ENCODE data around the gene NES. TPM values are rescaled to one million over a fixed set of nuclear protein-coding genes. Genes with fewer than 3 reads are reported as not detected.

NES gene
- total RNA-seq, 1 experiment from 2014 or later, result 0.03 TPM

- no peak overlapping the region for H3K4me3 ChIP-seq
- no peaks in the 10 kb centered on the region for H3K36me3 ChIP-seq
- H3K27me3 ChIP-seq, result no peaks in the 10 kb centered on the region
- no peak for DNase-seq
- H3K9me3 ChIP-seq, result no peaks in the 10 kb centered on the region
These were observed 3.7 kb downstream of the NES start for GRCh38 chr1:156673387-156674121.

GRCh38 chr1:156671804-156672203 is 5.4 kb downstream of the NES start:
- Histone ChIP-seq H3K27me3 (no peaks in the 10 kb centered on the region), H3K4me3 (no peak overlapping the region), H3K36me3 (no peaks in the 10 kb centered on the region), H3K9me3 (no peaks in the 10 kb centered on the region)
- DNase-seq, result no peak

- Histone ChIP-seq H3K36me3 (no peaks in the 10 kb centered on the region), H3K4me3 (no peak overlapping the region), H3K27me3 (no peaks in the 10 kb centered on the region), H3K9me3 (no peaks in the 10 kb centered on the region)
- DNase-seq, result no peak
These were observed 6.4 kb downstream of the NES start for GRCh38 chr1:156670791-156671190.

GRCh38 chr1:156670359-156670758 is 6.8 kb downstream of the NES start:
- Histone ChIP-seq H3K4me3 (no peak overlapping the region), H3K27me3 (no peaks in the 10 kb centered on the region), H3K9me3 (no peaks in the 10 kb centered on the region), H3K36me3 (no peaks in the 10 kb centered on the region)
- no peak for DNase-seq

GRCh38 chr1:156669794-156670193 is 7.4 kb downstream of the NES start:
- Histone ChIP-seq H3K27me3 (no peaks in the 10 kb centered on the region), H3K4me3 (no peak overlapping the region), H3K9me3 (no peaks in the 10 kb centered on the region), H3K36me3 (no peaks in the 10 kb centered on the region)
- no peak for DNase-seq

- no peaks in the 10 kb centered on the region for H3K36me3 ChIP-seq
- DNase-seq, result no peak
- H3K27me3 ChIP-seq, result no peaks in the 10 kb centered on the region
- no peaks in the 10 kb centered on the region for H3K9me3 ChIP-seq
- no peak overlapping the region for H3K4me3 ChIP-seq
These were observed 8.2 kb downstream of the NES start for GRCh38 chr1:156668801-156669637.

GRCh38 chr1:156667968-156668709 is 9.1 kb downstream of the NES start:
- no peak for DNase-seq
- no peaks in the 10 kb centered on the region for H3K9me3 ChIP-seq
- no peaks in the 10 kb centered on the region for H3K36me3 ChIP-seq
- no peaks in the 10 kb centered on the region for H3K27me3 ChIP-seq
- no peak overlapping the region for H3K4me3 ChIP-seq

- no peaks in the 10 kb centered on the region for H3K36me3 ChIP-seq
- no peaks in the 10 kb centered on the region for H3K27me3 ChIP-seq
- no peak overlapping the region for H3K4me3 ChIP-seq
- H3K9me3 ChIP-seq, result no peaks in the 10 kb centered on the region
- DNase-seq, result no peak
These were observed 9.6 kb downstream of the NES start for GRCh38 chr1:156667610-156667967.

- DNase-seq, result no peak
- H3K4me3 ChIP-seq, result no peak overlapping the region
These were observed 10.2 kb downstream of the NES start for GRCh38 chr1:156666862-156667609.

GRCh38 chr1:156665539-156665938 is 11.7 kb downstream of the NES start:
- Histone ChIP-seq H3K36me3 (no peaks in the 10 kb centered on the region), H3K4me3 (no peak overlapping the region), H3K9me3 (no peaks in the 10 kb centered on the region), H3K27me3 (no peaks in the 10 kb centered on the region)
- no peak for DNase-seq

More at GRCh38 chr1:156666862-156667609, 10.2 kb downstream of the NES start:
- Histone ChIP-seq H3K27me3 (no peaks in the 10 kb centered on the region), H3K36me3 (no peaks in the 10 kb centered on the region), H3K9me3 (no peaks in the 10 kb centered on the region)

GRCh38 chr1:156664767-156665411 is 12.3 kb downstream of the NES start:
- DNase-seq, result no peak
- no peaks in the 10 kb centered on the region for H3K9me3 ChIP-seq
- H3K4me3 ChIP-seq, result no peak overlapping the region
- H3K36me3 ChIP-seq, result no peaks in the 10 kb centered on the region
- H3K27me3 ChIP-seq, result no peaks in the 10 kb centered on the region

GRCh38 chr1:156664046-156664766 is 13.0 kb downstream of the NES start:
- Histone ChIP-seq H3K36me3 (no peaks in the 10 kb centered on the region), H3K9me3 (no peaks in the 10 kb centered on the region), H3K27me3 (no peaks in the 10 kb centered on the region), H3K4me3 (no peak overlapping the region)
- no peak for DNase-seq

- no peaks in the 10 kb centered on the region for H3K36me3 ChIP-seq
- H3K4me3 ChIP-seq, result no peak overlapping the region
- no peak for DNase-seq
- H3K27me3 ChIP-seq, result no peaks in the 10 kb centered on the region
- no peaks in the 10 kb centered on the region for H3K9me3 ChIP-seq
These were observed 14.0 kb downstream of the NES start for GRCh38 chr1:156663178-156663577.

- H3K9me3 ChIP-seq, result no peaks in the 10 kb centered on the region
- H3K4me3 ChIP-seq, result no peak overlapping the region
- no peaks in the 10 kb centered on the region for H3K27me3 ChIP-seq
- DNase-seq, result no peak
- H3K36me3 ChIP-seq, result no peaks in the 10 kb centered on the region
These were observed 14.5 kb downstream of the NES start for GRCh38 chr1:156662800-156663055.

GRCh38 chr1:156662005-156662799 is 15.0 kb downstream of the NES start:
- Histone ChIP-seq H3K4me3 (no peak overlapping the region), H3K27me3 (0 out of 2 replicates have a peak, but pooled peaks cover 1% of the 10 kb centered on the region), H3K9me3 (no peaks in the 10 kb centered on the region), H3K36me3 (no peaks in the 10 kb centered on the region)
- no peak for DNase-seq

All from MG63 (cell line).